ENCODE results near the gene NME9. TPM values are rescaled to one million over a fixed set of nuclear protein-coding genes. Genes with fewer than 3 reads are reported as not detected.

Gene NME9
- total RNA-seq, 4 donors from 2014 or later: 0.38 TPM; not detected in 3

- H3K4me1 ChIP-seq: peaks cover 18% of the 10 kb centered on the region
- no peaks in the 10 kb centered on the region for H3K27me3 ChIP-seq
- no peaks in the 10 kb centered on the region for H3K36me3 ChIP-seq
- WGBS: 86% methylated on average over 7 of the region's 7 CpGs
- H3K9me3 ChIP-seq: no peaks in the 10 kb centered on the region
- DNase-seq (ENCODE audit: low spot score in 2 of 2): no peak
- TF ChIP-seq EP300 (IDR thresholded peaks at IDR 0.05) (no peak), POLR2A (IDR thresholded peaks at IDR 0.05) (no peak), CTCF (IDR thresholded peaks at IDR 0.05) (no peak), POLR2AphosphoS5 (IDR thresholded peaks at IDR 0.05) (no peak)
- no peak overlapping the region for H3K27ac ChIP-seq
- no peak overlapping the region for H3K4me3 ChIP-seq
Observed at GRCh38 chr3:138362538-138362937, 32.9 kb upstream of the NME9 start.

GRCh38 chr3:138361561-138361971 is 31.9 kb upstream of the NME9 start:
- TF ChIP-seq CTCF (IDR thresholded peaks at IDR 0.05) (no peak), EP300 (IDR thresholded peaks at IDR 0.05) (no peak), POLR2AphosphoS5 (IDR thresholded peaks at IDR 0.05) (no peak), POLR2A (IDR thresholded peaks at IDR 0.05) (no peak)
- DNase-seq (ENCODE audit: low spot score in 2 of 2): no peak
- peak overlapping the region; percentile 5 for H3K27ac ChIP-seq
- no peaks in the 10 kb centered on the region for H3K9me3 ChIP-seq
- 75% methylated on average over 7 of the region's 7 CpGs for WGBS
- H3K4me3 ChIP-seq: no peak overlapping the region
- H3K36me3 ChIP-seq: no peaks in the 10 kb centered on the region
- H3K27me3 ChIP-seq: no peaks in the 10 kb centered on the region
- peaks cover 17% of the 10 kb centered on the region for H3K4me1 ChIP-seq

- H3K4me3 ChIP-seq: no peak overlapping the region
Observed at GRCh38 chr3:138360869-138361525, 31.3 kb upstream of the NME9 start.

GRCh38 chr3:138359919-138360868 is 30.5 kb upstream of the NME9 start:
- H3K9me3 ChIP-seq: no peaks in the 10 kb centered on the region
- no peak overlapping the region for H3K27ac ChIP-seq
- no peak for DNase-seq (ENCODE audit: low spot score in 2 of 2)
- H3K4me3 ChIP-seq: no peak overlapping the region
- H3K36me3 ChIP-seq: no peaks in the 10 kb centered on the region
- H3K27me3 ChIP-seq: no peaks in the 10 kb centered on the region
- TF ChIP-seq POLR2AphosphoS5 (IDR thresholded peaks at IDR 0.05) (no peak), EP300 (IDR thresholded peaks at IDR 0.05) (no peak), POLR2A (IDR thresholded peaks at IDR 0.05) (no peak), CTCF (IDR thresholded peaks at IDR 0.05) (no peak)
- 90% methylated on average over 12 of the region's 15 CpGs for WGBS
- peaks cover 15% of the 10 kb centered on the region for H3K4me1 ChIP-seq

More at GRCh38 chr3:138360869-138361525, 31.3 kb upstream of the NME9 start:
- H3K36me3 ChIP-seq: no peaks in the 10 kb centered on the region
- TF ChIP-seq CTCF (IDR thresholded peaks at IDR 0.05) (no peak), POLR2A (IDR thresholded peaks at IDR 0.05) (no peak), EP300 (IDR thresholded peaks at IDR 0.05) (no peak), POLR2AphosphoS5 (IDR thresholded peaks at IDR 0.05) (no peak)
- H3K9me3 ChIP-seq: no peaks in the 10 kb centered on the region
- H3K27me3 ChIP-seq: no peaks in the 10 kb centered on the region
- peak overlapping the region; percentile 5 for H3K27ac ChIP-seq
- 98% methylated on average over 9 of the region's 9 CpGs for WGBS
- peaks cover 15% of the 10 kb centered on the region for H3K4me1 ChIP-seq
- DNase-seq (ENCODE audit: low spot score in 2 of 2): no peak

Measured in suprapubic skin (tissue), 4 donors.